Central memory CD4-positive, alpha-beta T cell (primary cell): ENCODE results near the gene FAM227A.

Experiments
- DNase-seq: peaks from one replicate; pipeline ENCODE4 v3.0.0; 2022
- total RNA-seq, 3 experiments: gene quantifications; one replicate each; lab custom pipeline; 2026; lab: John Stamatoyannopoulos, UW

Gene FAM227A
- 0.32 to 1.4 (median 0.65) reads per million in 3 experiments for total RNA-seq

- DNase-seq: peak; percentile 82
Observed at GRCh38 chr22:38656256-38657044, at the start of gene FAM227A, which contains the start of gene CBY1. Gene FAM227A, minus strand, starts transcription at chr22:38656392. Its CDS starts 6,224 bp downstream, at chr22:38650168. Gene CBY1, plus strand, starts transcription at chr22:38656638. Its CDS starts 11,417 bp downstream, at chr22:38668055.

DNA sequence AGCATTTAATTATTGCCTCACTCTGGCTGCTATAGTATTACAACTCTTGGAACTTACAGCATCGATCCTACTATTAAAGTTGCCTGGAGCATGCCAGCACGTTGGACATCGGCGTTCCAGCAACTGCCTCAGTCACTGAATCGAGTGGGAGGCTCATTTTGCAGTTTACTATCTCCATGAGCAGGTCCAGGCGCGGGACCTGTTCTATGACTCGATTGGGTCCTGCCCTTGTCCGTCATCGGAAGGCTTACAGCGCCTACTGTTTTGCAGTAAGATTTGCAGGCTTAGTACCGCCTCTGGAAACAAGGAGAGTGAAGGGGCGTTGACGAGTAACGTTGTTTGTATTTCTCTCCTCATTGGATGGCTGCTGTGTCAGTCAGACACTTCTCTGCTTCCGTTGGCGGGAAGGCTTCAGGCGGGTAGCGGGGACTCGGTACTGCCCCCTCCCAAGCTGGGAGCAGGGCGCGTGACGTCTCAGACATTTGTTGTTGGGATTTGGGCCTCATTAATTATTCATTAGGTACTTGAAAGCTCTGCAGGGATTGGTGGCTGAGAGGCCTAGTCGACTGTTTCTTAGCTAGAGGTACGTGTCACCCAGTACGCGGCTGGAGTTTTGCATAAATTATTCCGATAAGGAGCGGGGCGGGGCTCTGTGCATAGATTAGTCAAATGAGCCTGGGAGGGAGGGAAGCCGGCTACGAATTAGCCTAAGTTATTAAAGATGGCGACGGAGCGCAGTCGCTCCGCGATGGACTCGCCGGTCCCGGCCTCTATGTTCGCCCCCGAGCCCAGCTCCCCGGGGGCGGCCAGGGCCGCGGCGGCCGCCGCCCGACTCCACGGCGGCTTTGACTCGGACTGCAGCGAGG lies 49.3 kb upstream of the FAM227A start, which contains the start of gene GTPBP1:
GTPBP1 (plus strand) TSS at position 710 of the 866 bp plus-strand sequence; CDS start at position 722, 12 bp downstream.
- DNase-seq: peak; percentile 99

DNA sequence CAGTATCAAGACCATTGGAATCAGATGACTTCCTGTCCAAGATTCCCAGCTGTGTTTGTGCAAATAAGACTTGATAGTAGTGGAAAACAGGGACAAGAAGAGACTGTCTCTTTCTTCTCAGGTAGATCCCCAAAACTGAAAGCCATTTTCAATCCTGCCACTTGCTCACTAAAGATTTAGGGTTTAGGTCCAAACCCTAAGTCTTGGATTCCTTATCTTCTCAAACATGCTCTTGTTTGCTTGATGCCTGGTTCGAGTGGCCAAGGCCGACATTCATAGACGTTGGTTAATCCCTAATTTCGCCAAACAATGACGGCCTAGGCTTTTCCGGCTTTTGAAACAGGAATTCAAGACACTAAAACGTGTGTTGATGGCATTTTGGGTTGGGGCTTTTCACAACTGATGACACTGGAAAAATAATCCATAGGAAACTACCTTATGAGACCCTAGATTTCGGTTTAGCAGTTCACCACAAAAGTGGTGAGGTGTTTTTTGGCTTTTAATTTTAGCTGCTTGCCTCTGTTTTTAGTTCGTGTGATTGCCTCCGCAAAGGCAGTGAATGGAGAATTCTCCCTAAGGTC lies 48.6 kb upstream of the FAM227A start:
- no peak for DNase-seq

- peak; percentile 99 for DNase-seq
Observed at GRCh38 chr22:38700789-38701628, 44.8 kb upstream of the FAM227A start, which contains the start of gene JOSD1. Gene JOSD1, minus strand, starts transcription at chr22:38700943. Its CDS starts 956 bp downstream, at chr22:38699987.

- DNase-seq: no peak
Observed at GRCh38 chr22:38700270-38700788, 44.1 kb upstream of the FAM227A start.

- DNase-seq: no peak
Observed at GRCh38 chr22:38699784-38700183, 43.6 kb upstream of the FAM227A start.

- DNase-seq: no peak
Observed at GRCh38 chr22:38699143-38699542, 43.0 kb upstream of the FAM227A start.

DNA sequence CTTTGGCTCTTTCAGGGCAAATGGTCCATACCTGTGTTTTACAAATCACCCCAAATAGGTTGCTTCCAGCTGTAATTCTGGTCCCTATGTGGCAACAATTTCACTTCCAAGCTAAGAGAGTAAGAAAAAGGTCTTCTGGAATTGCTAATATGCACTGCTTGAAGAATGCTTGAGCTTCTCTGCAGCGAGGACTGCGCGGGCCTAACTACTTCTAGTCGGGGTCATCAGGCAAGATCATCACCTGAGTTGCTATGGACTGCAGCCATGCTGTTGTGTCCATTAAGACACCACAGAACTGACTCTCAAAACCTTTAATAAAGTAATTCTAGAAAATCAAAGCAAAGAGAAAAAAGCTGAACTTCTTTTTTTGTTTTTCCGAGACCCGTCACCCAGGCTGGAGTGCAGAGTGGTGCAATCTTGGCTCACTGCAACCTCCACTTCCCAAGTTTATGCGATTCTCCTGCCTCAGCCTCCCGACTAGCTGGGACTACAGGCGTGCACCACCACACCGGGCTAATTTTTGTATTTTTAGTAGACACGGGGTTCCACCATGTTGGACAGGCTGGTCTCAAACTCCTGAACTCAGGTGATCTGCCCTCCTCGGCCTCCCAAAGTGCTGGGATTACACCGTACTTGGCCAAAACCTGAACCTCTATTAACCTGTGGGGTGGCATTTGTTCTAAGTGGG lies 42.4 kb upstream of the FAM227A start:
- DNase-seq: no peak

DNA sequence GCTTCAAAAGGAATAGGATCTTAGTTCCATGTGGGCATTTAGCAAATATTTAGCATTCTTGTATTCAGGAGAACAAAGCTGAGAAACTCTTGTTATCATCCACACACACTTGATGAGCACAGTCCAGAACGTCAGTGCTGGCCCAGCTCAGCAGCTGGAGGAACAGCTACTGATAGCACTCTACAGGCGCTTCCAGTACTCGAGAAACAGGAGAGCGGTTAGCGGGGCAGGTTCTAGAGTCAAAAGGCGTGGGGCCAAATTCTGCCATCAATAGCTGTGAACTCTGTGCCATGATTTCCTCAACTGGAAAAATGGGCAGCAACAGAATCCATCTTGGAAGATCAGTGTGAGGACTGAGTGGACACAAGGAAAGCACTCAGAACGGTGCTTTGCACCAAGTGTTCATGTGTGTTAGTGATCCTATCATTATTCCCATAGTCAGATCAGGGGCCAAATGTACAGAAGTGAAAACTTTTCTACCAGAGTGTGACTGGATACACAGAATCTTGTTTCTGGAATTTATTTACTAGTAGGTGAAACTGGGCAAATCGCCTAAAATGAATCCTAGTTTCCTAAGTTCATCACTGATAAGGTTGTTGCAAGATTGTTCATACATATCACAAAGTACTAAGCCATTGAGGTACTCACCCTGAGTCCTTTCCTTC lies 41.4 kb upstream of the FAM227A start:
- DNase-seq: no peak

- peak; percentile 15 for DNase-seq
Observed at GRCh38 chr22:38696606-38697424, 40.6 kb upstream of the FAM227A start.

- no peak for DNase-seq
Observed at GRCh38 chr22:38694940-38695339, 38.7 kb upstream of the FAM227A start.

DNA sequence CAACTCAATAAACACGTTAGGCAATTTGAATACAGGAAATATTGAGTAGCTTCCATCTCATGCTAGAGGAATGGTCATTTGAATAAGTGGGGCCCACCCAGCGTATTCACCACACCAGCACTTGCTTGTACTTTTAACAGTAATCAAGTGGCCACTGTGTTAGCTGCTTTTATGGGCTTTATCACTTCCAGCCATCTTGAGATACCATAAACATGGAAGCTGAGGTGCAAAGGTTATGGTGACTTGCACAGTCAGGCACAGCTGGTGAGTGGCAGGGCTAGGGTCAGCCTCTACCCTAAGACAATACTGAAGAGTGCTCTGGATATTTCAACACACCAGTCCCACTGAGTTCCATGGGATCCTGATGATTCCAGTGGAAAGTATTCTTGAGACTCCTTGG lies 37.9 kb upstream of the FAM227A start:
- DNase-seq: no peak

GRCh38 chr22:38689651-38690050 lies 33.5 kb upstream of the FAM227A start:
- no peak for DNase-seq

DNA sequence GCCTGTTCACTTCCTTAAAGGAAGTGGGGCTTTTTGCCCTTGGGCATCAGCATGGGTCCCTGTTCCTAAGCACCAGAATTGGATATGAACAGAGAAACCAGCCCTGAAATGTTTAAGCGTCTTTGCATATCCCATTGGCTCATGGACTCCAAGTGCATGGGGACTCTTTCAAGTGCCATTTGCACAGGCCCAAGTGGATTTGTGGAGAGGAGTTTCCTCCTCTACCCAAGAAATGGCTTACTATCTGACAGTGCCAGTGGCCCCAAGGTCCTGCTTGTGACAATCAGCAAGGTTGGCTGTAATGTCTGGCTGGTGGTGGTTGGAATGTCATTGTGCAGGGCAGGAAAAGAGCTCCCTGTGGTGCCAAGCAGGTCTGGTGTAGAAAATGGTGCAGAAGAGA lies 29.6 kb upstream of the FAM227A start:
- no peak for DNase-seq

- no peak for DNase-seq
Observed at GRCh38 chr22:38684895-38685294, 28.7 kb upstream of the FAM227A start.

- DNase-seq: peak; percentile 81
Observed at GRCh38 chr22:38681582-38682335, 25.6 kb upstream of the FAM227A start, which contains the start of gene TOMM22. Gene TOMM22, plus strand, starts transcription at chr22:38681957. Its CDS starts 22 bp downstream, at chr22:38681979.

GRCh38 chr22:38675833-38676232 lies 19.6 kb upstream of the FAM227A start:
- no peak for DNase-seq

DNA sequence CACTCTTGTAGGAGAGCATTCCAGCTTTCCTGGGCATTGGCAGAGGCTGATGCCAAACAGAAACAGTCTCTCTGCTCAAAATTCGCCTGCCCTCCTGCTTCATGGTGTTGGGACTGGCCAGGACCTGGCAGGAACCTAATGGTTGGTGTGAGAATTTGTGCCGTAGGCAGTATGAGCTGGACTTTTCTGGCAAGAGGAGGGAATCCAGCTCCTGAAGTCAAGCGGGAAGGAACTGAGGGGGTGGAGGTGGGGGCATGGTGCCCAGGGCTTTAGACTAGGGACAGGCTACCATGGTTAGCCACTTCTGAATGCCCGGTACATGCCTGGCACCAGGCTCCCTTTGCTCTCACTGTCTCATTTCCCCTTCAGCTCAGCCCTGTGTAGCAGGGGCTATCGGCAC lies 18.7 kb upstream of the FAM227A start:
- no peak for DNase-seq
